Subcutaneous adipose tissue (tissue), 4 donors: ENCODE measurements around the gene ITCH. TPM values are rescaled to one million over a fixed set of nuclear protein-coding genes. Genes with fewer than 3 reads are reported as not detected.

Experiments
- total RNA-seq, 4 donors: library from RNA; depleted of rRNA; stranded (reverse); fragments of >200 nt; gene quantifications; one replicate each; pipeline ENCODE4 v1.1.0, GENCODE V29; 2016
- TF ChIP-seq, protein P1 (sequence below): fragments of 450-650 bp; IDR thresholded peaks from one replicate; pipeline ENCODE4 v1.5.1; 2016; ENCODE audit warnings: low read depth, mild to moderate bottlenecking, control low read depth, antibody characterized with exemption, moderate library complexity

Gene ITCH
- total RNA-seq, 4 donors from 2014 or later = 59.0 to 178 (median 74.2) TPM

DNA sequence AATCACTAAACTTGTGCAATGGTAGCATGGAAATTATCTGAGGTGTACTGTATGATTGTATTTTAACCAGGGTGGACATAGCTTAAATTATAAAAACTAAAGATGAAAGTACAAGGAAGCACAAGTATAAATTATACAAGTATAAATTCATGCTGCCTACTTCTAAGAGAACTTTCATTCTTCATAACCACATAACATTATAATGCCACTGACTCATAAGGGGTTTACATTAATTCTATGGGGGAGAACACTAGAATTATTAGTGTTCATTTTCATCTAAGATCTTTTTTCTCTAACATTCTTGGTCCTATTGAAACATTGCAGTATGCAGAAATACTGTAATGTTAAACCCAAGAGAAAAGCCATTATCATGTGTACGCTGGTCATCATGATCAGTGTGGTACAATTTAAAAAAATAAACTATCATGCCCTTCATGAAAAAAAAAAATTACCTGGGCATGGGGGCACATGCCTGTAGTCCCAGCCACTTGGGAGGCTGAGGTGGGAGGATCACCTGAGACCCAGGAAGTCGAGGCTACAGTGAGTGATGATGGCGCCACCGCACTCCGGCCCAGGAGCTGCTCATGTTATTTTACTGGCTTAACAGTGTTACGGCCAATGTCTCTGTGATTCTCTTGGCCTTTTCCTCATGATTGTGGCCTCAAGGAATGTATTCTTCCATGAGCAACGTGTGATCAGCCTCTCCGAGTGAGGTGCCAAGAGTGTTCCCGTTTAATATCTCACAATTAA, 34.0 kb upstream of the ITCH start:
- TF ChIP-seq, protein P1, sequence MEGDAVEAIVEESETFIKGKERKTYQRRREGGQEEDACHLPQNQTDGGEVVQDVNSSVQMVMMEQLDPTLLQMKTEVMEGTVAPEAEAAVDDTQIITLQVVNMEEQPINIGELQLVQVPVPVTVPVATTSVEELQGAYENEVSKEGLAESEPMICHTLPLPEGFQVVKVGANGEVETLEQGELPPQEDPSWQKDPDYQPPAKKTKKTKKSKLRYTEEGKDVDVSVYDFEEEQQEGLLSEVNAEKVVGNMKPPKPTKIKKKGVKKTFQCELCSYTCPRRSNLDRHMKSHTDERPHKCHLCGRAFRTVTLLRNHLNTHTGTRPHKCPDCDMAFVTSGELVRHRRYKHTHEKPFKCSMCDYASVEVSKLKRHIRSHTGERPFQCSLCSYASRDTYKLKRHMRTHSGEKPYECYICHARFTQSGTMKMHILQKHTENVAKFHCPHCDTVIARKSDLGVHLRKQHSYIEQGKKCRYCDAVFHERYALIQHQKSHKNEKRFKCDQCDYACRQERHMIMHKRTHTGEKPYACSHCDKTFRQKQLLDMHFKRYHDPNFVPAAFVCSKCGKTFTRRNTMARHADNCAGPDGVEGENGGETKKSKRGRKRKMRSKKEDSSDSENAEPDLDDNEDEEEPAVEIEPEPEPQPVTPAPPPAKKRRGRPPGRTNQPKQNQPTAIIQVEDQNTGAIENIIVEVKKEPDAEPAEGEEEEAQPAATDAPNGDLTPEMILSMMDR = no peak

DNA sequence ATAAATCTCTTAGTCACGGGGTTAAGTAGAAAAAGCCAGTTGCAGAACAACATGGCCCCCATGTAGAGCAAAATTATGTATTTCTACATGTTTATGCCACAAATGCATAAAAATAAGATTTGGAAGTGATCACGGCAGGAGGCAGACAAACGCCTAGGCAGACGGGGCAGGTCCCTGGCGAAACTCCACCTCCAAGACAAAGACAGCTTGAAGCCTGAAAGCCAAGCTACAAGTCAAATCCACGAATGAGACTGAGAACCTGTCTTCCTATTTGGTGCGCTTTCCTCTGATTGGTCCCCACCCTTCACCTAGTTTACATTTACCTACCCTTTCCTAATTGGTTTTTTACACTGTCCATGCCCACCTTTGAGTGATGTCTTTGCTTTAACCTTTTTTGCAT, 31.2 kb upstream of the ITCH start:
- TF ChIP-seq, protein P1 = no peak

DNA sequence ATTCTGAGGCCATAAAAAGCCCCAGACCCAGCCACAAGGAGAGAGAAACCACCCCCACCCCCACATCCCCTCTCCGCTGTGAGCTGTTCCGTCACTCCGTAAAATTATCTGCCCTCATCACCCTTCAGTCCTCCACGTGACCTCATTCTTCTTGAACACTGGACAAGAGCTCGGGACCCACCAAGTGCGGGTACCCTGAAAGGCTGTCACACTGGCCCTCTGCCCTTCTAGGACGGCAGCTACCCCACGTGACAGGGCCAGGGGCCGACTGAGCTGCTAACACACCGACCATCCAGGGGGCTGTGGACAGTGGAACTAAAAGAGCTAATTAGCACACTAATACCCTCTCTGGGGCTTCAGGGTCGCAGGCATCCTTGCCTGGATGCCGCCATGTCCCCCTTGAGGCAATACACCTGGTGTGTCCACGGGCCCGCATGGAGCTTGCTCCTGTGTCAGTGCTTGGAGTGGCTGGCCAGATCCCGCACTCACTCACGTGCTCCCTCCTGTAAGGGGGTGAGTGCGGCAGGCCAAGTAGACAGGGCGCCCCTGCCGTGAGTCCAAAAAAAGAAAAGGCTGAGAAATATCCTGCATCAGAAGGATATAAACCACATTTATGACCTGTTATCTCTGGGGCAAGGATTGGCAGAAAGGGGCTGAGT, 30.7 kb upstream of the ITCH start:
- TF ChIP-seq, protein P1 = no peak

DNA sequence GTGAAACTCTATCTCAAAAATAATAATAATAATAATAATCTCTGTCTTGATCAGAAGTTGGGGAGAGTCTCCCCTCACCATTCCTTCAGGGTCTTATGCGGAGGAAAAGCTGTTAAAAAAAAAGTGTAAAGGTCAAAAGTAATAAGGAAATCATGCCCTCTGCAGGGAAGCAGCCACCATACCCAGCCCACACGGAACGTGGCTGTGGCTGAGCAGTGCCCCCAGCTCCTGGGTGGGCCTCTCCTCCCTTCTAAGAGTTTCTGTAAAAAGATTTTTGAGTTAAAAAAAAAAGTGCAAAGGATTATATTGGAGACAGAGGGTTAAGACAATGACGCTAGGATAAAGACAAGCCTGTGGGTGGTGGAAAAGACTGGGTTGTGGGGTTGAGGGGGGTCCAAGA, 29.3 kb upstream of the ITCH start:
- TF ChIP-seq, protein P1 = no peak

DNA sequence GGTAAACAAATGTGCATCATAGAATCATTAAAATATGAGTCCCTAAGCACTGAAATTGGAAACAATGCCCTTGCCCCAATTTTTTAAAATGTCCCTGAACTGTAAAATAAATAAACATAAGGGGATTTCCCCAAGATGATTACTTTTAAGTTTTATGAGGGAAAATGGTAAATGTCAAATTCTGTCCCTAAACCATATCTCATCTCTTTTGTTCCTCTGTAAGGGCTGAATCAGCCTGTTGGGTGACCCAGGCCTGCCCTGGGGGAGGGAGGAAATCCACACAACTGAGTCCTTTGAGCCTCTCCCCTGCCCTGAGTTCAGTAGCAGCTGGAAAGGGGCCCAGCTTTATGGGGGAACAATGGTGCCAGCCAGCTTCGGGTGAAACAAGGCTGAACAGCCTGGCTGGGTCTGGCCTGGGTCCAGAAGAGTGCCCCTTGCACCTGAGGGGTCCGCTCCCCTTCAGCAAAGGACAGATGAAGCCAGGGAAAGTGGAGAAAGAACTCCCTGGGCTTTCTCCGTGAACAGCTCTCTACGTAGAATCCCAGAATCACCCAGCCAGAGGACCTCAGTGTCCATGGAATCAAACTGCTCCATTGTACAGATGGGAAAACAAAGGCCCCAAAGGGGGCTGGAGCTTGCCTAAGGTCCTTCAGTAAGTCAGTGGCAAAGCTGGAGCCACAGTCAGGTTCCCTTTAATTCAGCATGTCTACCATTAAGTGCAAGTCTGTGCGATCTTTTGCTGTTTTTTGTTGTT, 28.2 kb upstream of the ITCH start:
- TF ChIP-seq, protein P1 = no peak

DNA sequence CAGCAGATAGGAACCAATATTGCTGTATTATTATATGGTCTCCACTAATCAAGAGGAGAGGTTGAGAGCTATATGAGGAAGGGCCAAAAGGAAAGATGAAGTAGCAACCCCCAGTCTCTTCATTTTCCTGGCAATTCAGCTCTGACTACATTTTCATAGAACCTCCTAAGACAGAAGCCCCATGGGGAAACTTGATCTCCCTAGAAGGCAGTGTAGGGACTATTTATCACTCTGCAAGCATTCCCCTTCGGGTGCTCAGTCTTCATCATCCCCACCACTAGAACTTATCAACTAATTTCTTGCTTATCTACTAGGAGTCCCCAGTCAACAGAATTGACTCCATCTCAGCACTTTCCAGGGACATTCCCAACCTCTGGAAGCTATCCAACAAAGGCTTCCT, 25.5 kb upstream of the ITCH start:
- TF ChIP-seq, protein P1 = no peak

DNA sequence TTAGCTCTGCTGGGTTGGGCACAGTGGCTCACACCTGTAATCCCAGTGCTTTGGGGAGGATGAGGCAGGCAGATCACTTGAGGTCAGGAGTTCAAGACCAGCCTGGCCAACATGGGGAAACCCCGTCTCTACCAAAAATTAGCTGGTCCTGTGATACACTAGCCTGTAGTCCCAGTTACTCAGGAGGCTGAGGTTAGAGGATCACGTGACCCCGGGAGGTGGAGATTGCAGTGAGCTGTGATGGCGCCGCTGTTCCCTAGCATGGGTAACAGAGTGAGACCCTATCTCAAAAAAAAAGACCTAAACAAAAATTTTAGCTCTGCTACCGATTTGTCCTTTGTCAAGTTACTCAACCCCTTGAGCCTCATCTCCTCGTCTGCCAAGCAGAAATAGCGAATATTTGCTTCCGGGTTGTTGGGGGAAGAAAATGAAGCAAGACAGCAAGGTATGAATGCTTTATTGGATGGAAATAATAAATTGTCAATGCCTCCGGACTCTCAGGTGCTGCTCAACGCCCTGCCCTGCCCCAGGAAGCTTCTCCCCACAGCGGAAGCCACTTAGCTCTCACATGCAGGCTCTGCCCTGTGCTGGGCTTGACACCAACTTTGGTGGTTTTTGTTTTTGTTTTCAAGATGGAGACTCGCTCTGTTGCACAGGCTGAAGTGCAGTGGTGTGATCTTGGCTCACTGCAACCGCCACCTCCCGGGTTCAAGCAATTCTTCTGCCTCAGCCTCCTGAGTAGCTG, 24.9 kb upstream of the ITCH start:
- TF ChIP-seq, protein P1 = no peak
